Motor neuron (in vitro differentiated cells): ENCODE results near the gene GPC4. TPM values are rescaled to one million over a fixed set of nuclear protein-coding genes. Genes with fewer than 3 reads are reported as not detected.

Source experiments
- ATAC-seq, 8 experiments: fragments of 200-7000 bp; cut with Tn5 transposase; replicated peaks in 6 of 8; 2 replicates each; pipeline ENCODE4 v1.8.0; 2021; ENCODE audit warnings: mild to moderate bottlenecking in 8 of 8, moderate library complexity in 8 of 8
- H3K27ac ChIP-seq, 2 donors: fragments of 250-450 bp; sonication (Bioruptor Pico); 2 replicates each; pipeline ENCODE4 v1.9.0; 2021; ENCODE audit warnings: antibody characterized with exemption in 2 of 2, mild to moderate bottlenecking in 2 of 2, moderate library complexity in 1 of 2
- H3K4me1 ChIP-seq, 2 donors: fragments of 250-450 bp; sonication (Bioruptor Pico); replicated peaks in 1 of 2; 2 replicates each; pipeline ENCODE4 v1.6.1; 2021; ENCODE audit warnings: antibody characterized with exemption in 2 of 2, mild to moderate bottlenecking in 2 of 2, moderate library complexity in 1 of 2
- H3K4me3 ChIP-seq, 5 donors: fragments of 250-450 bp; sonication (Bioruptor Pico); 2 replicates each; pipeline ENCODE4 v1.9.0; 2021; ENCODE audit warnings: antibody characterized with exemption in 5 of 5, mild to moderate bottlenecking in 5 of 5, moderate library complexity in 4 of 5
- WGBS, 10 experiments: fragments of 450-650 bp; shearing (Covaris generic); methylation state at CpG; one replicate each; pipeline ENCODE4 v1.0.0; 2022; 5-methylcytosine and 5-hydroxymethylcytosine counted together
- in situ Hi-C, 9 experiments: fragments of 400-800 bp; cut with MboI; loops; one replicate each; pipeline ENCODE4 v1.15.0; 2021; ENCODE audit warnings: low sequenced_read_pairs in 9 of 9, low pct_unique_long_range_greater_than_20kb in 2 of 9; ENCODE audit not compliant: unreplicated experiment in 9 of 9
- total RNA-seq, 8 experiments: library from RNA; unstranded; fragments of 300-600 nt; gene quantifications; 2 replicates each; pipeline versions ENCODE4 v1.2.3 to v1.2.4, GENCODE V29; 2022

GPC4 gene
- total RNA-seq, 8 experiments from 2014 or later = 1.7 to 35.2 (median 6.1) TPM

DNA sequence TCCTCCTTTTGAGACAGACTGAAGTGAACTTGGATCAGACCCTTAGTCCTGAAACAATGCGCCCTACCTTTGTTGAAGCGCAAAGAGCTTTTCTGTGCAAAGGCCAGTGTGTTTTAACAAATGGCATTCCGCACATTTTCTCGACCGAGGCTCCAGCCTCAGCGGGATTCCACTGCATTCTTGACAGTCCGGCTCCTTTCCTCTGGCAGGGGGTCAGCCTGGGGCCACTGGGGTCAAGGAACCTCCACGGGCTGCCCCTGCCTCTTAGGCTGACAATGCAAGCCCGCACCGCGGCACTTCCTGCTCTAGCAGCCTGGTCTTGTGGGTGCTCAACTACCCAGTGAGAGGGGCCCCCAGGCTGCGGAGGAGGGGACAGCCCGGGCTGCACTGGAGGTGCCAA lies 150.0 kb downstream of the GPC4 start:
- no peak overlapping the region for H3K4me3 ChIP-seq
- in situ Hi-C loops = no loop called here
- H3K4me1 ChIP-seq = peaks cover 0 to 15% of the 10 kb centered on the region in 2 donors
- no peak overlapping the region for H3K27ac ChIP-seq
- WGBS, 10 experiments = 16 to 100% (median 50%) methylated on average over 2 to 10 of the region's 13 CpGs; no CpG with 5 or more reads in 6 of the 10 experiments
- peak in 3 of 8 experiments; percentile 21 to 57 (median 23) for ATAC-seq

DNA sequence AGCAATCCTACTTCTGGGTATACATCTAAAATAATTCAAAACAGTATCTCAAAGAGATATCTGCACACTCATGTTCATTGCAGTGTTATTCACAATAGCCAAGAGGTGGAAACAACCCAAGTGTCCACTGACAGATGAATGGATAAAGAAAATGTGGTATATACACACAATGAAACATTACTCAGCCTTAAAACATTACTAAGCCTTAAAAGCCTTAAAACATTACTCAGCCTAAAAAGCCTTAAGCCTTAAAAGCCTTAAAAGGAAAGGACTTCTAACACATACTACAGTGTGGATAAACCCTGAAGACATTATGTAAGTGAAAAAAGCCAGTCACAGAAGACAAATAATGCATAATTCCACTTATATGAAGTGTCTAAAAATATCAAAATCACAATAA lies 156.8 kb downstream of the GPC4 start:
- in situ Hi-C loops = no loop called here
- H3K27ac ChIP-seq = no peak overlapping the region
- ATAC-seq = peak in 1 of 8 experiments; percentile 19
- no peak overlapping the region for H3K4me3 ChIP-seq
- H3K4me1 ChIP-seq = no peaks in the 10 kb centered on the region

DNA sequence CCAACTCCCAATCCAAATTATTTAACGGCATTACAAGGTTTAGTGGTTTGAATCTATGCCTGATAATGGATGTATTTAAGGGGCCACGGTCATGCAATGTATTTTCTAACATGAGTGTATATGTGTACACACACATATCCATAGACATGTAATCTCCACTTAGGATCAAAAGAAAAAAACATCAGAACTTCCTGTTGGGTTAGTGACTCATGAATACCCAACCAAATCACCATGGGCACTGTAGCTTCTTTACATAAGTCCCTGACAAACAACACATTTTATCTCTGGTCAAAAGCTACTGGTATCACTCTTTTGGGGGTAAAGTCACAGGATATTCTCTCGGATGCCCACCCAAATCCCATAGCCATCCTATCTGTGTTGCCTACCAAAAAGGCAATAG lies 160.6 kb downstream of the GPC4 start:
- H3K27ac ChIP-seq = no peak overlapping the region
- no peak overlapping the region for H3K4me3 ChIP-seq
- ATAC-seq = peak in 3 of 8 experiments; percentile 66 to 70 (median 67)
- peaks cover 0 to 5% of the 10 kb centered on the region in 2 donors for H3K4me1 ChIP-seq
- WGBS, 10 experiments = 25% methylated on average over 3 of the region's 3 CpGs; no CpG with 5 or more reads in 9 of the 10 experiments
- in situ Hi-C loops = no loop called here

DNA sequence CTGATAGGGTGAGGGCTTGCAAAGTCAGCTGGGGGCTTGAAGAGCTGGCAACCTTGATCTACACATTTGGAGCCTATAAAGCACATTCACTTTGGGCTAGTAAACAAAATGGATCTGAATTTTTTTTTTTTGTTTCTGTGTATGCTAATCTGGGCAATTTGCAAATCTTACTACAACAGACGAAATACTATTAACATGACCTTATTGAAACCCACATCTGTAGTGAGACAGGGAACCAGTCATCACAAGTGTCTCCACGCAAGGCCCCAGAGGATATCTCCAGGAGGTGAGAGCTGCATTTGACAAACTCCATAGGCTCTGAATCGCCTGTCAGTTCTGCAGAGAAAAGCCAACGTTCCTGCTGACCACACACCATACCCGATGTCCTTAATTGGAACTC lies 164.1 kb downstream of the GPC4 start:
- Histone ChIP-seq H3K4me1 (peaks cover 0 to 5% of the 10 kb centered on the region in 2 donors), H3K4me3 (no peak overlapping the region), H3K27ac (no peak overlapping the region)
- in situ Hi-C loops = no loop called here
- ATAC-seq = peak in 3 of 8 experiments; percentile 49 to 91 (median 91)
- 0 to 22% methylated on average over 2 to 3 of the region's 5 CpGs; no CpG with 5 or more reads in 8 of the 10 experiments for WGBS, 10 experiments

DNA sequence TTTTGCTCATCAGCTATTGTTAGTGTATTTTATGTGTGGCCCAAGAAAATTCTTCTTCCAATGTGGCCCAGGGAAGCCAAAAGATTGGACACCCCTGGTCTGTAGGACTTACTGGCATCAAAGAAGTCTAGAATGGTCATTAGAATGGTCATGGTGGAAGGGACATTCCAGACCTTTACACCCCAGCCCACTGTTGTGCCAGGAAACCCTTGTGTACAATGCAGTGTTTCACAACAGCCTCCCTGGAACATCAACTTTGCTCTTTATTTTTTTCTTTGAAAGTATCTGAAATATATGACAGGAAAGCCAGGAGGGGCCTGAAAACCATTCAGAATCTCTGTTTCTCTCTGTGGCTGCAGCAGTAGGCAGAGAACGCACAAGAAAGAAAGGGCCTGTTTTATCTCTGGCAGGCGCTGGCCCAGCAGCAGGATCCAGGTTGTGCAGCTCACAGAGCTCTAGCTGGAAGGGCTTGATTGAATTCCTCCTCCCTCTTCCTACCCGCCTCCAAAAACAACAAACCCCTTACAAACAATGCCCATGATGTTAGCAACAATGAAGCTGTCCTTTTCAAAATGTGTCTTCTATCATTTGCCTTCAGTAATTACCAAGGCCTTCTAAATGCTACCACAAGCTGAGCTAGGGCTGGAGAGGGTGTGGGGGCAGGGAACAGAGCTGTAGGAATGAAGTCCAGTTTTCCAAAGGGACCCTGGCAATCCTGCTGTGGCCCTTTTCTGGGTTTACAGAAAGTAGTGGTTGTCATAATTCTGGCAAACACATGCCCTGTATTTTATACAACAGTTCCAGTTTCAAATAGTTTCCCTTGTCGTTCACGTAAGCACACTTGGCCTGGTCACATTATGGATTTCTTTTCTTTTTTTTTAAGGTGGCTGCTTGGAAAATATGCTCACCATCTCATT lies 164.8 kb downstream of the GPC4 start:
- H3K27ac ChIP-seq = no peak overlapping the region
- ATAC-seq = peak in 1 of 8 experiments; percentile 36
- in situ Hi-C loops = no loop called here
- H3K4me1 ChIP-seq = peaks cover 0 to 5% of the 10 kb centered on the region in 2 donors
- WGBS, 10 experiments = 45 to 80% (median 80%) methylated on average over 1 to 3 of the region's 5 CpGs; no CpG with 5 or more reads in 5 of the 10 experiments
- no peak overlapping the region for H3K4me3 ChIP-seq

Other genes with a start within 250 kb of the GPC4 start
- gene TFDP3, start 197.1 kb downstream of the GPC4 start, total RNA-seq = not detected